HG03460 (cell line): ENCODE data around the gene SLC1A2.

Source experiments
- ATAC-seq: cut with Tn5 transposase; IDR thresholded peaks from one replicate; pipeline ENCODE4 v1.9.1; 2021; ENCODE audit not compliant: unreplicated experiment

Gene SLC1A2

GRCh38 chr11:35419184-35419829 lies at the start of gene SLC1A2:
Gene SLC1A2 (minus strand): TSS chr11:35419558. CDS start chr11:35418966, 592 bp downstream.
- ATAC-seq: no peak

- no peak for ATAC-seq
Observed at GRCh38 chr11:35466058-35466457, 46.7 kb upstream of the SLC1A2 start.

DNA sequence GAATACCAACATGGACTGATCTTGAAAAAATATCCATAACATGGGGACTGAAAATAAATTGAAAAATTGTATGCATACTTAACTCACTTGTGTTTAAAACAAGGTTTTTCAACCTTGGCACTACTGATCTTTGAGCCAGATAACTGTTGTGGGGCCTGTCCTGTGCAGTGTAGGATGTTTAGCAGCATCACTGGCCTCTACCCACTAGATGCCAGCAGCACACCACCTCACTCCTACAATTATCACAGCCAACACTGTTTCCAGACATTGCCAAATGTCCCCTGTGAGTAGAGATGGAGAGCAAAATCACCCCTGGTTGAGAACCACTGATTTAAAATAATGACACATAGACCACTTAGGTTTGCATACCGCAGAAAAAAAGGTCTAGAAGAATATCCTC lies 45.0 kb upstream of the SLC1A2 start:
- ATAC-seq: no peak

- no peak for ATAC-seq
Observed at GRCh38 chr11:35463331-35463751, 44.0 kb upstream of the SLC1A2 start.

- ATAC-seq: no peak
Observed at GRCh38 chr11:35461917-35462538, 42.7 kb upstream of the SLC1A2 start.

DNA sequence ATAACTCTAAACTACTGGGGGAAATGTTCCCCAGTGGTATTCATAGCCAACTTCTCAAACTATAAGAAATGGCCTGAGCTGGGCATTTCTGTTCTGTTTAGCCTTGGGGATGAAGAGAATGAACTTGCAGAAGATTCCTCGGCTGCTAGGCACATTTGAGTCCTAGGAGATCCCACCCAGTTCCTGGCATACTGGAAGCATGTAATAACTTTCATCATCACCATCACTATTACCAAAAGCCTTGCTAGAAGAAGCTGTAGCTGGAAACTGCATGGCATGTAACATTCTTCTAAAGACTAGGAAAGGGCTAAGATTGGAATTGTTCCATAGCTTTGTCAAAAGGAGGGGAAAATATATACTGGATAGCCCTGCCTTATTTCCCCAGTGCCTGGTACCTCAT lies 40.1 kb upstream of the SLC1A2 start:
- ATAC-seq: no peak

GRCh38 chr11:35458846-35459245 lies 39.5 kb upstream of the SLC1A2 start:
- no peak for ATAC-seq

DNA sequence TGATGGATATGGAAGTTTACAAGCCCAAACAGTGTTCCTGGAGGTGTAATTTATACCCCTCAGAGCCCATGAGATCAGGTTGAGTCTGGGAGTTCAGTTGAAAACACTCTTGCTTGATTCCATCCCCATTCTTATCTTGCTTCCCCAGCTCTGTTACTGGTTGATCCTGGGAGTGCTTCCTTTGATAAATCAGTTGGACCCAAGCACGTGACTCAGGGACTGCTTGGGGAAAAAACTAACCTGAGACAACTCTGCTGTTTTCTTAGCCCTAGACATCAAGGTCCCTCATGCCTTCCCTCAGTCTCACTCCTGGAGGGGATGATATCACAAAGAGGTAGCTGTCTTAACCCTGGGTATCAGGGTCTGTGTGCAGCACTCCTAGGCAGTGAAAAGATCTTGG lies 35.0 kb upstream of the SLC1A2 start:
- no peak for ATAC-seq

GRCh38 chr11:35436581-35437250 lies 17.4 kb upstream of the SLC1A2 start:
- ATAC-seq: no peak

- no peak for ATAC-seq
Observed at GRCh38 chr11:35433588-35433987, 14.2 kb upstream of the SLC1A2 start.

DNA sequence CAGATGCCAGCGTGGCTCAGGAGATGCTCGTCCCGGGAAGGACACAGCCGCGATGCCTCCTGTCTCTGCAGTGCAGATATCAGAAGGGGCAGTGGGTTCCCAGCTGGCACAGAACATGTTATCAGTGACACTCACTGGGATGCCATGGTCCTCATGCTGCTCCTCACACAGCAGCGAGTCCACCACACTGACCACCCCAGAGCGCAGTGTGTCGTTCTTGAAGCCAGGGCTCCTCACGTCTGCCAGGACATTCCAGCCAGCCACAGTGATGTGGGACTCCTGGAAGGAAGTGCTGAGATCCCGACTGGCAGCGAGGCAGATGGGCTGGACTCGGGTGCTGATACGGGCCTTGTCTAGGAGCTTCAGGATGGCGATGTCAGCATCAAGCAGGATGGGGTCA lies 13.1 kb upstream of the SLC1A2 start:
- no peak for ATAC-seq

DNA sequence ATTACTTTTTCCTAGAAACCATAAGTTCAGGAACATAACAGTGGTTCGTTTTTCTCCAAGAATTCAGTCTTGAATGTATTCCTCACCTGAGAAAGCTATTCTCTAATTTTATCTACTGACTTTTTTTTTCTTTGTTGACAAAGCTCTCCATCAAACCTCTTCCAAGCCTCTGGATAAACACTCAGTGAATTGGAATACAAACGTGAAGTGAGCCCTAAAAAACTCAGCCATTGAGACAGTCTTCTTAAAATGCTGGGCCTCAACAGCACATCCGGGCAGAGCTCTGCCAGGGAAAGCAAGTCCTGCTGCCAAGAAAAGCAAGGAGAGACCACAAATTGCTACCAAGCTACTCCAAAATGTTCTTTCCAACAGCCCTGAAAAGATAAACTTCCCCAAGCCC lies 7.7 kb upstream of the SLC1A2 start:
- ATAC-seq: no peak

DNA sequence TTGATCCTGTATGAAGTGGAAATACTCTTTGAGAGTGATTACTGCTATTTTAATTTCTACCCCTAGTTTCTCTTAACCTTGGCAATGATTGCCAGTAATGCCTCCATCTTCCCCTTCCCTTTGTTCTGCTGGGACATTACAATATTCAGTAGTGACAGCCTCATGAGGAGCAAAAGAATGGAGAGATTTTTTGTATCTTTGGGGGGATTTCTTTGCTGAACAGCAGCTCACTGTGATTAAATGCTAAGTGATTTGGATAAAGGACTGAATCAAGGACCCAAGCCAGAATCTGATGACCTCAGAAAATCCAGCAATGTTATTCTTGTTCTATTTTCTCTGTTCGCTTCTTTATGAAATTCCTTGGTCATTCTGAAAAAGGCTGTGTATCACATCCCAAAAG lies 7.0 kb upstream of the SLC1A2 start:
- ATAC-seq: no peak

- no peak for ATAC-seq
Observed at GRCh38 chr11:35425603-35426212, 6.3 kb upstream of the SLC1A2 start.

GRCh38 chr11:35424157-35424940 lies 5.0 kb upstream of the SLC1A2 start:
- ATAC-seq: no peak

GRCh38 chr11:35420371-35420770 lies 1.0 kb upstream of the SLC1A2 start:
- no peak for ATAC-seq

GRCh38 chr11:35419830-35420333 lies 524 bp upstream of the SLC1A2 start:
- ATAC-seq: no peak

DNA sequence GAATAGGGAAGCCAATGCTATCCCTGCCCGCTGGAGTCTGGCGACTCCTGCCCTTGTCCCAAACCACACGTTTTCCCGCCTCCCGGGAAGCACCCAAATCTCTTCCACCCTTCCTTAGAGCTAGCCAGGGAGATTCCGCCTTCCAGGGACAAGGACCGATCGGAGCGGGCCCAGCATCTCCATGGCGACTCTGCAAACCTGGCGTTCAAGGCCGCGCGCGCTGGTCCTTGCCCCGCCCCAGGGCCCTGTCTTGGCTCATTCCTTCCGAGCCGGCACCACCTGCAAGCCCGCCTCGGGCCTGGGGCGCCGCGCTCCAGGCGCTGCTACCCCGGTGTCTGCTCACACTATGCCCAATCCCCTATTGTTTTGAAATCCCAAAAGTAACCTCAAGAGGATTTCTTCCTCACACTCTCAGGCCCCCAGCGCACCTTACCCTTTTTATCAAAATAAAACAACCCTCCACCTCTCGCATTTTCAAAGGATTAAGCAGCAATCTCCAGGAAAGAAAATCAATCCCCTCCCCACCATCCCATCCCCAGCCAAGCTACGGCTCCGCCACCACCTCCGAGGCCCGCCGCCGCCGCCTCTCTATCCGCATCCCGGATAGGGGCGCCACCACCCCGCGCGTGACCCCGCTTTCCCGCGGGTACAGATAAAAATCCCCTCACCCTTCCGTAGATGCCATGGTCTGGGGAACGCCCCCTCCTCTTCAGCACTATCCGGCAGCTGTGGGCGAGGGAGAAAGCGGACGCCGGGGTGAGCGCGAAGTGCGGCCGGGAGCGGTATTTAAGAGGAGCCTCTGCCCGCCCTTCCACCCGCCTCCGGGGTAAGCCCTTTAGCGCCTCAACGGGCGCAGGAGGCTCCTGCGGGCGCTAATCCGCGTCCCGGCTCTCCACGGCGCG lies 825 bp downstream of the SLC1A2 start:
- ATAC-seq: no peak

GRCh38 chr11:35415487-35415886 lies 3.9 kb downstream of the SLC1A2 start:
- no peak for ATAC-seq

- no peak for ATAC-seq
Observed at GRCh38 chr11:35414776-35415175, 4.6 kb downstream of the SLC1A2 start.
